Measurements from ENCODE around the gene KRT33A.

Gene KRT33A

GRCh38 chr17:41301204-41301790 lies 49.3 kb downstream of the KRT33A start:
- no peak for DNase-seq

GRCh38 chr17:41298458-41299135 lies 52.0 kb downstream of the KRT33A start:
- no peak for DNase-seq

- DNase-seq = no peak
Measured at GRCh38 chr17:41296846-41297245, 53.8 kb downstream of the KRT33A start.

Data from MV-4-11 (cell line).